Liver (tissue), 9 donors: ENCODE measurements around the gene ARL1. TPM values are rescaled to one million over a fixed set of nuclear protein-coding genes. Genes with fewer than 3 reads are reported as not detected.
"Not testable (repeated sequence)": the region's sequence is repeated elsewhere in the genome, so short reads cannot be mapped to it uniquely, and the experiment has no call there.

ENCODE experiments used
- DNase-seq: peaks from one replicate; pipeline ENCODE4 v3.0.0-alpha.2; 2017; ENCODE audit warnings: low spot score
- H3K27ac ChIP-seq, 2 donors: one replicate each; pipeline ENCODE4 v1.7.0; 2013; ENCODE audit warnings: inconsistent platforms in 2 of 2, low read length in 2 of 2, control low read depth in 1 of 2, low read depth in 1 of 2, mild to moderate bottlenecking in 1 of 2
- H3K27me3 ChIP-seq, 4 donors: one replicate each; pipeline versions ENCODE4 v1.6.1 to v1.7.0; 2013; ENCODE audit warnings: low read length in 3 of 4, inconsistent platforms in 1 of 4, mild to moderate bottlenecking in 1 of 4, moderate library complexity in 1 of 4; ENCODE audit not compliant: control insufficient read depth in 4 of 4, insufficient read depth in 4 of 4
- H3K36me3 ChIP-seq, 4 donors: one replicate each; pipeline versions ENCODE4 v1.6.1 to v1.7.0; 2013; ENCODE audit warnings: low read length in 3 of 4, mild to moderate bottlenecking in 3 of 4, low read depth in 1 of 4, moderate library complexity in 1 of 4; ENCODE audit not compliant: control insufficient read depth in 4 of 4, insufficient read depth in 3 of 4
- H3K4me1 ChIP-seq, 4 donors: one replicate each; pipeline versions ENCODE4 v1.6.1 to v1.7.0; 2013; ENCODE audit warnings: low read length in 3 of 4, mild to moderate bottlenecking in 3 of 4, moderate library complexity in 1 of 4; ENCODE audit not compliant: control insufficient read depth in 4 of 4, insufficient read depth in 4 of 4
- H3K4me3 ChIP-seq, 3 donors: one replicate each; pipeline versions ENCODE4 v1.6.1 to v1.7.0; 2013; ENCODE audit warnings: low read length in 3 of 3, control low read depth in 1 of 3, low read depth in 1 of 3, mild to moderate bottlenecking in 1 of 3
- H3K9ac ChIP-seq, 2 donors: one replicate each; pipeline ENCODE4 v1.7.0; 2013; ENCODE audit warnings: low read length in 2 of 2, mild to moderate bottlenecking in 2 of 2, moderate library complexity in 2 of 2, control low read depth in 1 of 2, low read depth in 1 of 2
- H3K9me3 ChIP-seq, 4 donors: one replicate each; pipeline versions ENCODE4 v1.6.1 to v1.7.0; 2013; ENCODE audit warnings: low read length in 3 of 4; ENCODE audit not compliant: control insufficient read depth in 4 of 4
- EGR1 ChIP-seq, 2 donors: IDR thresholded peaks; 2 replicates each; pipeline ENCODE4 v1.6.1; 2016 to 2018; ENCODE audit warnings: antibody characterized with exemption in 2 of 2, low read depth in 2 of 2
- FOXA1 ChIP-seq: IDR thresholded peaks from 2 replicates; pipeline ENCODE4 v1.6.1; 2016; ENCODE audit warnings: antibody characterized with exemption
- FOXA2 ChIP-seq: IDR thresholded peaks from 2 replicates; pipeline ENCODE4 v1.6.1; 2016; ENCODE audit warnings: antibody characterized with exemption
- HNF4A ChIP-seq, 2 donors: conservative IDR thresholded peaks; 2 replicates each; pipeline ENCODE4 v1.6.1; 2016; ENCODE audit warnings: antibody characterized with exemption in 2 of 2, mild to moderate bottlenecking in 2 of 2
- HNF4G ChIP-seq: IDR thresholded peaks from 2 replicates; pipeline ENCODE4 v1.6.1; 2016; ENCODE audit warnings: antibody characterized with exemption
- JUND ChIP-seq, 2 donors: IDR thresholded peaks; 2 replicates each; pipeline ENCODE4 v1.6.1; 2016; ENCODE audit warnings: antibody characterized with exemption in 2 of 2
- NR2F2 ChIP-seq: IDR thresholded peaks from 2 replicates; pipeline ENCODE4 v1.6.1; 2016; ENCODE audit warnings: antibody characterized with exemption
- RAD21 ChIP-seq, 2 donors: IDR thresholded peaks; 2 replicates each; pipeline ENCODE4 v1.6.1; 2016; ENCODE audit warnings: antibody characterized with exemption in 2 of 2, mild to moderate bottlenecking in 2 of 2
- SP1 ChIP-seq: IDR thresholded peaks from 2 replicates; pipeline ENCODE4 v1.6.1; 2018; ENCODE audit warnings: antibody characterized with exemption, mild to moderate bottlenecking
- TAF1 ChIP-seq: conservative IDR thresholded peaks from 2 replicates; pipeline ENCODE4 v1.6.1; 2016; ENCODE audit warnings: antibody characterized with exemption, mild to moderate bottlenecking
- YY1 ChIP-seq: IDR thresholded peaks from 2 replicates; pipeline ENCODE4 v1.6.1; 2016; ENCODE audit warnings: antibody characterized with exemption, mild to moderate bottlenecking
- WGBS: extraction: QIAGEN DNeasy Blood & Tissue Kit; methylation state at CpG from one replicate; pipeline ENCODE4 v1.1.7; 2013; 5-methylcytosine and 5-hydroxymethylcytosine counted together
- polyA plus RNA-seq, 2 donors: library from polyadenylated mRNA; stranded (reverse) in 1 of 2; unstranded in 1 of 2; fragments of 200-250 nt in 1 of 2; fragments of >200 nt in 1 of 2; fragmentation: Nextera tagmentation in 1 of 2; extraction: Ambion mirVana in 1 of 2; gene quantifications; one replicate each; pipeline versions ENCODE4 v1.2.1 to v1.2.3, GENCODE V29; 2013 to 2015
- total RNA-seq, 2 donors: library from RNA; depleted of rRNA; stranded (reverse); fragments of >200 nt; gene quantifications; one replicate each; pipeline ENCODE4 v1.2.3, GENCODE V29; 2014
- TF ChIP-seq, protein P1 (sequence below): IDR thresholded peaks from 2 replicates; pipeline ENCODE4 v1.6.1; 2016; ENCODE audit warnings: antibody characterized with exemption
- TF ChIP-seq, protein P2 (sequence below): fragments of 150-350 bp; IDR thresholded peaks from 2 replicates; pipeline ENCODE4 v1.5.1; 2017; ENCODE audit warnings: improper control_type of control experiment, low read depth, low read length; ENCODE audit not compliant: missing input control
- TF ChIP-seq, protein P3 (sequence below): IDR thresholded peaks from 2 replicates; pipeline ENCODE4 v1.6.1; 2016; ENCODE audit warnings: antibody characterized with exemption
- donor health status: healthy.
- donor health status: healthy.
- donor health status: healthy.
- donor health status: healthy.
- donor health status: healthy.

ARL1 gene
- total and polyA plus RNA-seq, 4 donors: 29.2 to 44.8 (median 36.8) TPM

DNA sequence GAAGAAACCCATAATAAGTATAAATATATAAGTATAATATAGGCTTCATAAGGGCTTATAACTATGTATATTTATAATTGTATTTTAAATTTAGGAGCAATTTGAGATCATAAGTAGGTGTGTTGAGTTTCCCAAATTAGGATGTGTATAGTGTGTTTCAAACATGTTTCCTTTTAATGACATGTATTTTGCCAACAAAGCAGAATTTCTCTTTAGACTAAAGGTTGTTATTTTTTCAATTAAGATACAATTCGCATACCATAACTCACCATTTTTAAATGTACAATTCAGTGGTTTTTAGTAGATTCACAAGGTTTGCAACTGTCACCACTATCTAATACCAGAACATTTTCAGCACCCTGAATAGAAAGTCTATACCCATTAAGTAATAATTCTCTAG lies 7.7 kb upstream of the ARL1 start:
- TF ChIP-seq SP1 (no peak), TAF1 (no peak), HNF4G (no peak), NR2F2 (no peak), FOXA1 (no peak), HNF4A (conservative IDR thresholded peaks at IDR 0.05) (no peak), EGR1 (IDR thresholded peaks at IDR 0.05; ENCODE audit: low read depth in 2 of 2) (no peak), JUND (IDR thresholded peaks at IDR 0.05) (no peak), YY1 (no peak)
- TF ChIP-seq, protein P1, sequence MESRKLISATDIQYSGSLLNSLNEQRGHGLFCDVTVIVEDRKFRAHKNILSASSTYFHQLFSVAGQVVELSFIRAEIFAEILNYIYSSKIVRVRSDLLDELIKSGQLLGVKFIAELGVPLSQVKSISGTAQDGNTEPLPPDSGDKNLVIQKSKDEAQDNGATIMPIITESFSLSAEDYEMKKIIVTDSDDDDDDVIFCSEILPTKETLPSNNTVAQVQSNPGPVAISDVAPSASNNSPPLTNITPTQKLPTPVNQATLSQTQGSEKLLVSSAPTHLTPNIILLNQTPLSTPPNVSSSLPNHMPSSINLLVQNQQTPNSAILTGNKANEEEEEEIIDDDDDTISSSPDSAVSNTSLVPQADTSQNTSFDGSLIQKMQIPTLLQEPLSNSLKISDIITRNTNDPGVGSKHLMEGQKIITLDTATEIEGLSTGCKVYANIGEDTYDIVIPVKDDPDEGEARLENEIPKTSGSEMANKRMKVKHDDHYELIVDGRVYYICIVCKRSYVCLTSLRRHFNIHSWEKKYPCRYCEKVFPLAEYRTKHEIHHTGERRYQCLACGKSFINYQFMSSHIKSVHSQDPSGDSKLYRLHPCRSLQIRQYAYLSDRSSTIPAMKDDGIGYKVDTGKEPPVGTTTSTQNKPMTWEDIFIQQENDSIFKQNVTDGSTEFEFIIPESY: no peak
- 97% methylated on average over 1 of the region's 1 CpG for WGBS
- no peaks in the 10 kb centered on the region for H3K36me3 ChIP-seq
- DNase-seq: no peak
- no peaks in the 10 kb centered on the region for H3K27me3 ChIP-seq
- H3K4me3 ChIP-seq: no peak overlapping the region
- no peak overlapping the region for H3K27ac ChIP-seq
- no peak overlapping the region for H3K9ac ChIP-seq
- H3K4me1 ChIP-seq: no peaks in the 10 kb centered on the region
- H3K9me3 ChIP-seq: no peaks in the 10 kb centered on the region

DNA sequence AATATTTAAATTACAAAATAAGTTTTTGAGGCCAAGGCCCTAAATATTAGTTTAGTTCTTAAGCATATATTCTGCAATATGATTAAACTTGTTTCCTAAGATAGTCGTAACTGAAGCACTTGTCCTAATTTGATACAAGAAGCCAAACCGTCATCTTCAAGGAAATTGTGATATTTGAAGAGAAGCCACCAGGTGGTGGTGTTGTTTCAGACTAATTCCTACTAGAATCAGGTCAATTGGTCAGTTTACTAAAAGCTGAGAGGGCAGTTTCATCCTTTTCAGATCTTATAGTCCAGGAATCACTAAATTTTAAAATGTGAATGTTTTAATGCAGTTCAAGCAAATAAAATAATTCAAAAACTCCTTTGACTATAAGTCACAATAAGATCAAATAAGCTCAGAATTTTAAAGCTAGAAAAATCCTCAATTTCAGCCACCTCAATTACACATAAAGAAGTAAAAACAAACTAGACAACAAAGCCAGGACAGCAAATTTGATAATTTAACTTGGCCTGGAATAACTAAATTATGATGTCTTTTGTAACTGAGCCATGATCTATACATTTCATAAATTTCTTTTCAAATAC lies 7.1 kb upstream of the ARL1 start:
- H3K9me3 ChIP-seq: no peaks in the 10 kb centered on the region
- H3K4me1 ChIP-seq: no peaks in the 10 kb centered on the region
- H3K4me3 ChIP-seq: no peak overlapping the region
- H3K36me3 ChIP-seq: no peaks in the 10 kb centered on the region
- WGBS: under 1% methylated on average over 2 of the region's 2 CpGs
- no peak for DNase-seq
- H3K9ac ChIP-seq: no peak overlapping the region
- H3K27ac ChIP-seq: no peak overlapping the region
- H3K27me3 ChIP-seq: no peaks in the 10 kb centered on the region
- TF ChIP-seq, protein P2, sequence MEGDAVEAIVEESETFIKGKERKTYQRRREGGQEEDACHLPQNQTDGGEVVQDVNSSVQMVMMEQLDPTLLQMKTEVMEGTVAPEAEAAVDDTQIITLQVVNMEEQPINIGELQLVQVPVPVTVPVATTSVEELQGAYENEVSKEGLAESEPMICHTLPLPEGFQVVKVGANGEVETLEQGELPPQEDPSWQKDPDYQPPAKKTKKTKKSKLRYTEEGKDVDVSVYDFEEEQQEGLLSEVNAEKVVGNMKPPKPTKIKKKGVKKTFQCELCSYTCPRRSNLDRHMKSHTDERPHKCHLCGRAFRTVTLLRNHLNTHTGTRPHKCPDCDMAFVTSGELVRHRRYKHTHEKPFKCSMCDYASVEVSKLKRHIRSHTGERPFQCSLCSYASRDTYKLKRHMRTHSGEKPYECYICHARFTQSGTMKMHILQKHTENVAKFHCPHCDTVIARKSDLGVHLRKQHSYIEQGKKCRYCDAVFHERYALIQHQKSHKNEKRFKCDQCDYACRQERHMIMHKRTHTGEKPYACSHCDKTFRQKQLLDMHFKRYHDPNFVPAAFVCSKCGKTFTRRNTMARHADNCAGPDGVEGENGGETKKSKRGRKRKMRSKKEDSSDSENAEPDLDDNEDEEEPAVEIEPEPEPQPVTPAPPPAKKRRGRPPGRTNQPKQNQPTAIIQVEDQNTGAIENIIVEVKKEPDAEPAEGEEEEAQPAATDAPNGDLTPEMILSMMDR: peak; percentile 49
- no peak for TF ChIP-seq FOXA2
- no peak for TF ChIP-seq EGR1 (IDR thresholded peaks at IDR 0.05; ENCODE audit: low read depth in 2 of 2)
- no peak for TF ChIP-seq HNF4G
- peak; percentile 81 to 85 for TF ChIP-seq RAD21 (IDR thresholded peaks at IDR 0.05)
- TF ChIP-seq, protein P3, sequence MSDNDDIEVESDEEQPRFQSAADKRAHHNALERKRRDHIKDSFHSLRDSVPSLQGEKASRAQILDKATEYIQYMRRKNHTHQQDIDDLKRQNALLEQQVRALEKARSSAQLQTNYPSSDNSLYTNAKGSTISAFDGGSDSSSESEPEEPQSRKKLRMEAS: no peak

DNA sequence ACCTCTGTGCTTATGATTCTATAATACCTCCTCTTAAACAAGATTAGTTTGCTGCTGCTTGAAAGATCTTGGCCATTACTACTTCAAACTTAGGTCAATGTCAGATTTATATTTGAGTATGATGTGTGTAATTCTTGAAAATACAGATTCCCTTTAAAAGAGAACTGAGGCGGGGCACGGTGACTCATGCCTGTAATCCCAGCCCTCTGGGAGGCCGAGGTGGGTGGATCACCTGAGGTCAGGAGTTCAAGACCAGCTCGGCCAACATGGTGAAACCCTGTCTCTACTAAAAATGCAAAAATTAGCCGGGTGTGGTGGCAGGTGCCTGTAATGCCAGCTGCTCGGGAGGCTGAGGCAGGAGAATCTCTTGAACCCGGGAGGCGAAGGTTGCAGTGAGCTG lies 2.6 kb upstream of the ARL1 start:
- H3K36me3 ChIP-seq, H3K4me3 ChIP-seq, DNase-seq, H3K27me3 ChIP-seq, H3K27ac ChIP-seq, H3K9ac ChIP-seq, H3K9me3 ChIP-seq: not testable (repeated sequence)
- peaks cover 5 to 16% (median 11%) of the 10 kb centered on the region in 4 donors for H3K4me1 ChIP-seq
- 84% methylated on average over 8 of the region's 8 CpGs for WGBS
